HCT116 (cell line): ENCODE data around the gene CUX1.

Source experiments
- CBX3 ChIP-seq: IDR thresholded peaks from 2 replicates; pipeline ENCODE4 v1.6.1; 2012; ENCODE audit warnings: low read depth
- CEBPB ChIP-seq: IDR thresholded peaks from 2 replicates; pipeline ENCODE4 v1.6.1; 2012; ENCODE audit warnings: low read depth
- EZH2 ChIP-seq: fragments of 200-600 bp; sonication (generic); IDR thresholded peaks from 2 replicates; pipeline ENCODE4 v1.6.1; 2017; ENCODE audit warnings: antibody characterized with exemption, mixed run types
- EZH2phosphoT487 ChIP-seq: fragments of 200-600 bp; IDR thresholded peaks from 2 replicates; pipeline ENCODE4 v1.6.1; 2018; ENCODE audit warnings: antibody characterized with exemption, borderline replicate concordance
- POLR2A ChIP-seq: IDR thresholded peaks from 2 replicates; pipeline ENCODE4 v1.7.0; 2011; ENCODE audit warnings: borderline replicate concordance; ENCODE audit not compliant: insufficient read depth, insufficient read length; ENCODE audit errors: extremely low read depth
- POLR2AphosphoS5 ChIP-seq: IDR thresholded peaks from 2 replicates; pipeline ENCODE4 v1.6.1; 2011; ENCODE audit warnings: mild to moderate bottlenecking, low read depth, low read length, moderate library complexity
- SP1 ChIP-seq: IDR thresholded peaks from 2 replicates; pipeline ENCODE4 v1.6.1; 2012; ENCODE audit warnings: low read depth
- SRF ChIP-seq: IDR thresholded peaks from 2 replicates; pipeline ENCODE4 v1.6.1; 2012; ENCODE audit warnings: low read depth
- YY1 ChIP-seq: IDR thresholded peaks from 2 replicates; pipeline ENCODE4 v1.6.1; 2011; ENCODE audit warnings: low read length, low read depth, moderate library complexity, mild to moderate bottlenecking; ENCODE audit not compliant: insufficient replicate concordance; ENCODE audit errors: extremely low read depth
- TF ChIP-seq, protein P1 (sequence below), 3 experiments: fragments of 200-600 bp in 1 of 3; sonication (generic) in 1 of 3; IDR thresholded peaks in 2 of 3; conservative IDR thresholded peaks in 1 of 3; 2 replicates each; pipeline ENCODE4 v1.5.1; 2012 to 2017; ENCODE audit warnings: low read depth in 2 of 3, low read length in 2 of 3, antibody characterized with exemption in 1 of 3, borderline replicate concordance in 1 of 3, control low read depth in 1 of 3, mild to moderate bottlenecking in 1 of 3, mixed read lengths in 1 of 3, mixed run types in 1 of 3, moderate library complexity in 1 of 3; ENCODE audit not compliant: insufficient read depth in 1 of 3
- TF ChIP-seq, protein P2 (sequence below): IDR thresholded peaks from 2 replicates; pipeline ENCODE4 v1.6.1; 2012; ENCODE audit warnings: low read depth

- TF ChIP-seq, protein P1, sequence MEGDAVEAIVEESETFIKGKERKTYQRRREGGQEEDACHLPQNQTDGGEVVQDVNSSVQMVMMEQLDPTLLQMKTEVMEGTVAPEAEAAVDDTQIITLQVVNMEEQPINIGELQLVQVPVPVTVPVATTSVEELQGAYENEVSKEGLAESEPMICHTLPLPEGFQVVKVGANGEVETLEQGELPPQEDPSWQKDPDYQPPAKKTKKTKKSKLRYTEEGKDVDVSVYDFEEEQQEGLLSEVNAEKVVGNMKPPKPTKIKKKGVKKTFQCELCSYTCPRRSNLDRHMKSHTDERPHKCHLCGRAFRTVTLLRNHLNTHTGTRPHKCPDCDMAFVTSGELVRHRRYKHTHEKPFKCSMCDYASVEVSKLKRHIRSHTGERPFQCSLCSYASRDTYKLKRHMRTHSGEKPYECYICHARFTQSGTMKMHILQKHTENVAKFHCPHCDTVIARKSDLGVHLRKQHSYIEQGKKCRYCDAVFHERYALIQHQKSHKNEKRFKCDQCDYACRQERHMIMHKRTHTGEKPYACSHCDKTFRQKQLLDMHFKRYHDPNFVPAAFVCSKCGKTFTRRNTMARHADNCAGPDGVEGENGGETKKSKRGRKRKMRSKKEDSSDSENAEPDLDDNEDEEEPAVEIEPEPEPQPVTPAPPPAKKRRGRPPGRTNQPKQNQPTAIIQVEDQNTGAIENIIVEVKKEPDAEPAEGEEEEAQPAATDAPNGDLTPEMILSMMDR (IDR thresholded peaks at IDR 0.05 in 2 of 3, conservative IDR thresholded peaks at IDR 0.05 in 1 of 3; ENCODE audit: borderline replicate concordance in 1 of 3, insufficient read depth in 1 of 3, low read depth in 2 of 3, low read length in 2 of 3) = no peak
- no peak for TF ChIP-seq YY1
- no peak for TF ChIP-seq POLR2A
- TF ChIP-seq EZH2phosphoT487 = no peak
- TF ChIP-seq POLR2AphosphoS5 = no peak
- no peak for TF ChIP-seq CBX3
- TF ChIP-seq CEBPB = no peak
- no peak for TF ChIP-seq EZH2
- TF ChIP-seq SP1 = no peak
- TF ChIP-seq, protein P2, sequence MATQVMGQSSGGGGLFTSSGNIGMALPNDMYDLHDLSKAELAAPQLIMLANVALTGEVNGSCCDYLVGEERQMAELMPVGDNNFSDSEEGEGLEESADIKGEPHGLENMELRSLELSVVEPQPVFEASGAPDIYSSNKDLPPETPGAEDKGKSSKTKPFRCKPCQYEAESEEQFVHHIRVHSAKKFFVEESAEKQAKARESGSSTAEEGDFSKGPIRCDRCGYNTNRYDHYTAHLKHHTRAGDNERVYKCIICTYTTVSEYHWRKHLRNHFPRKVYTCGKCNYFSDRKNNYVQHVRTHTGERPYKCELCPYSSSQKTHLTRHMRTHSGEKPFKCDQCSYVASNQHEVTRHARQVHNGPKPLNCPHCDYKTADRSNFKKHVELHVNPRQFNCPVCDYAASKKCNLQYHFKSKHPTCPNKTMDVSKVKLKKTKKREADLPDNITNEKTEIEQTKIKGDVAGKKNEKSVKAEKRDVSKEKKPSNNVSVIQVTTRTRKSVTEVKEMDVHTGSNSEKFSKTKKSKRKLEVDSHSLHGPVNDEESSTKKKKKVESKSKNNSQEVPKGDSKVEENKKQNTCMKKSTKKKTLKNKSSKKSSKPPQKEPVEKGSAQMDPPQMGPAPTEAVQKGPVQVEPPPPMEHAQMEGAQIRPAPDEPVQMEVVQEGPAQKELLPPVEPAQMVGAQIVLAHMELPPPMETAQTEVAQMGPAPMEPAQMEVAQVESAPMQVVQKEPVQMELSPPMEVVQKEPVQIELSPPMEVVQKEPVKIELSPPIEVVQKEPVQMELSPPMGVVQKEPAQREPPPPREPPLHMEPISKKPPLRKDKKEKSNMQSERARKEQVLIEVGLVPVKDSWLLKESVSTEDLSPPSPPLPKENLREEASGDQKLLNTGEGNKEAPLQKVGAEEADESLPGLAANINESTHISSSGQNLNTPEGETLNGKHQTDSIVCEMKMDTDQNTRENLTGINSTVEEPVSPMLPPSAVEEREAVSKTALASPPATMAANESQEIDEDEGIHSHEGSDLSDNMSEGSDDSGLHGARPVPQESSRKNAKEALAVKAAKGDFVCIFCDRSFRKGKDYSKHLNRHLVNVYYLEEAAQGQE = no peak
- no peak for TF ChIP-seq SRF
These were observed 473.9 kb downstream of the CUX1 start for GRCh38 chr7:102291056-102291915.
